K562 (cell line): ENCODE results near the gene PAQR4. TPM values are rescaled to one million over a fixed set of nuclear protein-coding genes. Genes with fewer than 3 reads are reported as not detected.

Source experiments
- ARID4B ChIP-seq: sonication (generic); formaldehyde crosslinking; IDR thresholded peaks from 2 replicates; pipeline ENCODE4 v1.8.0; 2022; ENCODE audit warnings: mild to moderate bottlenecking, missing genetic modification reagents
- ATF4 ChIP-seq: fragments of 450-650 bp; formaldehyde crosslinking; IDR thresholded peaks from 2 replicates; pipeline ENCODE4 v1.4.0; 2022; ENCODE audit warnings: mild to moderate bottlenecking, moderate library complexity
- BACH1 ChIP-seq: fragments of 200-800 bp; sonication (Bioruptor generic); IDR thresholded peaks from 2 replicates; pipeline ENCODE4 v1.6.1; 2016; ENCODE audit warnings: missing genetic modification characterization, missing compliant biosample characterization
- GABPA ChIP-seq: fragments of 200-800 bp; sonication (Bioruptor generic); conservative IDR thresholded peaks from 2 replicates; pipeline ENCODE4 v1.6.1; 2016; ENCODE audit warnings: low read depth, missing genetic modification characterization, missing compliant biosample characterization
- HNRNPH1 ChIP-seq: fragments of 200-400 bp; formaldehyde crosslinking; optimal IDR thresholded peaks from 2 replicates; pipeline ENCODE3; 2017; ENCODE audit warnings: low read depth, mild to moderate bottlenecking, low read length, moderate library complexity
- HNRNPK ChIP-seq: fragments of 200-400 bp; formaldehyde crosslinking; IDR thresholded peaks from one replicate; pipeline ENCODE4 v1.6.1; 2018; ENCODE audit warnings: mild to moderate bottlenecking, low read depth, low read length; ENCODE audit not compliant: poor library complexity, severe bottlenecking
- IRF2 ChIP-seq: sonication (generic); formaldehyde crosslinking; IDR thresholded peaks from 2 replicates; pipeline ENCODE4 v1.8.1; 2022; ENCODE audit warnings: mild to moderate bottlenecking, missing genetic modification reagents
- MAFF ChIP-seq: IDR thresholded peaks from 2 replicates; pipeline ENCODE4 v1.6.1; 2012; ENCODE audit warnings: low read length, improper control_type of control experiment
- MED1 ChIP-seq: sonication (generic); formaldehyde crosslinking; IDR thresholded peaks from 2 replicates; pipeline ENCODE4 v1.8.1; 2023; ENCODE audit warnings: missing genetic modification reagents, borderline replicate concordance
- MITF ChIP-seq: IDR thresholded peaks from 2 replicates; pipeline ENCODE4 v1.6.1; 2014; ENCODE audit warnings: antibody characterized with exemption
- NFATC3 ChIP-seq: fragments of 450-650 bp; IDR thresholded peaks from 2 replicates; pipeline ENCODE4 v1.6.1; 2017; ENCODE audit warnings: mild to moderate bottlenecking
- RNF2 ChIP-seq: sonication (generic); IDR thresholded peaks from 2 replicates; pipeline ENCODE4 v1.6.1; 2016
- STAT5A ChIP-seq: IDR thresholded peaks from 2 replicates; pipeline ENCODE4 v1.6.1; 2012; ENCODE audit warnings: low read length, inconsistent platforms, borderline replicate concordance
- THRB ChIP-seq: fragments of 450-650 bp; formaldehyde crosslinking; conservative IDR thresholded peaks from 2 replicates; pipeline ENCODE4 v1.4.0; 2022; ENCODE audit warnings: mild to moderate bottlenecking, missing genetic modification characterization
- ZBTB9 ChIP-seq: fragments of 450-650 bp; formaldehyde crosslinking; IDR thresholded peaks from 2 replicates; pipeline ENCODE4 v1.4.0; 2020; ENCODE audit warnings: mild to moderate bottlenecking, moderate library complexity
- ZKSCAN3 ChIP-seq: fragments of 250-450 bp; sonication (Bioruptor Pico); IDR thresholded peaks from 2 replicates; pipeline ENCODE4 v1.4.0; 2020
- ZNF143 ChIP-seq: sonication (generic); formaldehyde crosslinking; IDR thresholded peaks from 2 replicates; pipeline ENCODE4 v1.9.0; 2022; ENCODE audit warnings: mild to moderate bottlenecking, missing genetic modification reagents
- ZNF197 ChIP-seq: fragments of 200-800 bp; sonication (Bioruptor generic); IDR thresholded peaks from 2 replicates; pipeline ENCODE4 v1.6.1; 2016; ENCODE audit warnings: low read depth, missing genetic modification characterization, missing compliant biosample characterization
- ZNF431 ChIP-seq: sonication (generic); formaldehyde crosslinking; IDR thresholded peaks from 2 replicates; pipeline ENCODE4 v1.8.0; 2022; ENCODE audit warnings: mild to moderate bottlenecking, missing genetic modification reagents
- ZNF551 ChIP-seq: fragments of 250-450 bp; sonication (Bioruptor Pico); IDR thresholded peaks from 2 replicates; pipeline ENCODE4 v1.5.0; 2021; ENCODE audit warnings: mild to moderate bottlenecking, moderate library complexity
- ZNF57 ChIP-seq: fragments of 450-650 bp; formaldehyde crosslinking; IDR thresholded peaks from 2 replicates; pipeline ENCODE4 v1.4.0; 2020; ENCODE audit warnings: mild to moderate bottlenecking, moderate library complexity
- ZNF699 ChIP-seq: fragments of 250-450 bp; sonication (Bioruptor Pico); IDR thresholded peaks from 2 replicates; pipeline ENCODE4 v1.8.0; 2021; ENCODE audit warnings: mild to moderate bottlenecking, moderate library complexity; ENCODE audit not compliant: insufficient replicate concordance
- polyA plus RNA-seq, 8 experiments: library from polyadenylated mRNA; depleted of rRNA in 4 of 8; stranded (reverse) in 5 of 8; unstranded in 3 of 8; fragments of >200 nt; fragmentation: Nextera tagmentation in 2 of 8; fragmentation: Illumina TruSeq in 1 of 8; extraction: Ambion mirVana in 2 of 8; extraction: Trizol in 1 of 8; gene quantifications; 2 replicates each; pipeline versions ENCODE4 v1.2.1 to v1.2.3, GENCODE V29; 2011 to 2014; ENCODE audit warnings: inconsistent platforms in 1 of 8, missing spikeins in 1 of 8
- total RNA-seq, 7 experiments: library from RNA; depleted of rRNA in 6 of 7; stranded (reverse); fragments of >200 nt in 6 of 7; fragmentation: Illumina TruSeq in 2 of 7; extraction: Trizol in 2 of 7; gene quantifications; 2 replicates each; pipeline versions ENCODE4 v1.2.1 to v1.2.3, GENCODE V29; 2011 to 2021; ENCODE audit warnings: low replicate concordance in 1 of 7

Gene PAQR4
- total and polyA plus RNA-seq, 9 of the 15 experiments (the other 6 are each of a cell fraction or from before 2014, with no cell fraction given) = 0.62 to 40.4 (median 19.5) TPM

GRCh38 chr16:2981899-2982250 lies 12.7 kb downstream of the PAQR4 start (continued):
- TF ChIP-seq ARID4B (no peak), ZNF699 (CRISPR knock-in tag) (no peak), NFATC3 (no peak), MED1 (no peak), ATF4 (CRISPR knock-in tag) (no peak), ZNF431 (no peak), ZNF143 (CRISPR knock-in tag) (0 out of 2 replicates have a peak, but pooled peaks have one; percentile 28), BACH1 (tag) (no peak; the same call in 1 of the 2 replicates), ZBTB9 (no peak), HNRNPK (no peak), THRB (no peak), ZNF57 (no peak), MITF (no peak), STAT5A (no peak), RNF2 (no peak), GABPA (tag) (no peak), MAFF (no peak), HNRNPH1 (no peak), ZNF551 (CRISPR knock-in tag) (no peak), ZKSCAN3 (CRISPR knock-in tag) (no peak), IRF2 (CRISPR knock-in tag) (no peak), ZNF197 (CRISPR knock-in tag) (no peak)
